CD4-positive, alpha-beta T cell treated with Interleukin-1 beta for 1 hour (primary cell): ENCODE results near the gene RASEF.

Experiments
- DNase-seq, 2 donors: peaks; one replicate each; pipeline ENCODE4 v3.0.0-alpha.2; 2020 to 2022

The RASEF gene

DNA sequence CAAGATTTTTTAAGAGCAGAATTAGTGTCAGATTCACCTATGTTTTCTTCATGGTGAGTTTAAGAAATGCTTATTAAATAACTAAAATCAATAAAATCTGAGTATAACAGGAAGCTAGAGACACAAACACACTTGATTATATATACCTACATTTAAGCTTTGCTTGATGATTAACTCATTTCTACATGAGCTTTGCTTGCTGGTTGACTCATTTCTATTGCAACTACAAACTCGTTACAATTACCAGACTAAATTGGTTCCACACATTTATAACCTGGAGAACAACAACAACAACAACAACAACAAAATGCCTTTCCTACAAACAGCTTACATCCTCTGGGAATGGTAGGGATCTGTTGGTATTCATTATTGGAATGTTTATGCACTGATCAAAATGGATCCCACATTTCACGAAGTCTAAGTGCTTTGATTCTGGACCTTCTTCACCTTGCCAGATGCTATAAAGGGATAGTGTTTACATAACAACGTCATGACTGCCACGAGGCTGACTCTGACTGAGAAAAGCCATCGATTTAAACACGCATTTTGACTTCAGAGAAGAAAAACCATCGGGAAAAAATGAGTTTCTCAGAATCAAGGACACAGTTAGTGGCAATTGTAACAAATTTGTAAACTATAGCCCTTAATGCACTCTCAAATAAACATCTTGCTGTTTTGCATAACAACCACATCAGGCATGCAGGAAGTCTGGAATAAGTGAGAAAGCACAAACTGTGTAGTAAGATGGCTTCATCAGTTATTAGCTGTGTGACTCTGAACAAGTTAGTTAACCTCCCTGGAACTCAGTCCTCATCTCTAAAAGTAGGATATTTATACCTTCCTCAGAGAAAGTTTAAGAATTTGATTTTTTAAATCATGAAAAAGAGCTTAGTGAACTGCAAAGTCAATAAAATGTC, 49.8 kb downstream of the RASEF start:
- DNase-seq: no peak

DNA sequence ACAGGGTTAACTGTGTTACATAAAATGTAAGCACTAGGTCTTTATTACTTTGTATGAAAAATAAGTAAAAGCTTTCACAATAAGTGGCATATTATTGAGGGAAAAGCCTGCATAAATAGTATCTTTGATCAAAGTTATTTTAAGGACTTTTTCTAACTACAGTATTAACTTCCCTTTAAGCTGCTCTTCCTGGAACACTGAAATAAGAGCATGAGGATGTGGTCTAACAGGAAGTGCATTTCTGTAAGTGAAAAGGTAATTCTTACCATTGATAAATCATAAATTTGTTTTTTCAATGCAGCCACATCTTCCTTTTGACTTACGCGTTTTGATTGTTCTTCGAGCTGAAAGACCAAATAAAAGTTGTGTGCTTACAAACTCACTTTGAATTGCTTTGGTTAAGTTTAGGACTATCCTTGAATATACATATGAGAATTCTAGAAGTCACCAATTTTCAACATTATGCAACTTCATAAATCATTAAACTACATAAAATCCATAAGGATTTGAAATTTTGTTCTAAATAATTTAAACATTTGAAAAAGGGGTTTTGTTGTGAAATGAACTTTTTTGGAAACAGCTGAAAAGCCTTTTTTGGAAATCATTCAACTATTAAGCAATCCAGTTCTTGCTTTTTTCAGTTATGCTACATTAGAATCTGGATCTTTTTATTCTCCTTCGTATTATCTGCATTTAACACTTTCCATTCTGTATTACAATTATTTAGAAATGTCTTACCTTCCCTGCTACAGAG, 50.6 kb downstream of the RASEF start:
- no peak for DNase-seq

DNA sequence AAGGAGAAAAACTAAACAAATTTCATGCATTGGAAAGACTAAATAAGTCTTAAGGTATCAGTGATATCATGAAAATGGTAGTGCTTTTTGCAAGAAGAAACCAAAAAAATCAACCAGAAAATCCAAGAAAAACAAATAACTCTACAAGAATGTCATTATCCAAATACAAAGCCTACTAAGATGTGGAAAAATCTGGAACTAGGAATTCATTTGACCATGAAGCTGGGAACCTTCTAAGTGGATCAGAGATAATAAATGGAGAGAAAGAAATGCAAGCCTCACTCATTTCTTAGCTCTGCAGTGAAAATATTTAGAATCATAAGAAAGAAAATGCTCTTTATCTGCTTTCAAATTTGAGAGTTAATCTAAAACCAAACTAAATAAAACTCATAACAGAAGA, 51.3 kb downstream of the RASEF start:
- no peak for DNase-seq

DNA sequence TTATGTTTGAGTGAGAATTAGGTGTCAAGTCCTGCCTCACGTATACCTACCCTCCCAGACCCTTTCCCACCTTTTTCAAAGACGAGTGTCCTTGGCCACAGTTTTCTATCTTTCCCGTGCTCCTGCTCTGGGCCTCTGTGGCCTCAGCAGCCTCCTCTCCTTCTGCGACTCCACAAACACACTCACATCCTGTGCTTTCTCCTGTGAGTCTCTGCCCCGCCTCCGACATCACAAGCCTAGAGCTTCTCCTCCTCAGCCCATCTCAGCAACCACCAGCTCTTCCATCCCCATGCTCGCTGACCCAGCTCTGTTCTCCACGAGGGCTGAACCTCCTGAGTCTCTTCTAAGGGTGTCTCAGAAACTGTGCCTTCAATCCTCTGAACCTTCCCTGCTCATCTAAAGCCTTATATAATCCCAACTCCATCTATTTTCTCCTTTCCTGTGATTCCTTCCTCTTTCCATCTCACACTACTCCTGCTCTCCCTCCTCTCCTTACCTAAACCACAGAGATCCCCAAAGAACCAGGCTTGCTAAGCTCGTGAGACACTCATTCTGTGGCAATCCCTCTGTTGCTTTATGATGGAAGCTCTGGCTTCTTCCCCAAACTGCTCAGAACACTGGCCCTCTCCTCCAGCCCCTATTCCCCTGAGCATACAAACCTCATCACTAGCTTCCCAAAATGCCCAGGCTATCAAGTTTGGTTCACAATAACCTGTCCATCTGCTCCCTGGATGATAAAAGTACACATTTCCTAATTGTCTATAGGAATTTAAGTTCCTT, 55.2 kb downstream of the RASEF start:
- DNase-seq: no peak

DNA sequence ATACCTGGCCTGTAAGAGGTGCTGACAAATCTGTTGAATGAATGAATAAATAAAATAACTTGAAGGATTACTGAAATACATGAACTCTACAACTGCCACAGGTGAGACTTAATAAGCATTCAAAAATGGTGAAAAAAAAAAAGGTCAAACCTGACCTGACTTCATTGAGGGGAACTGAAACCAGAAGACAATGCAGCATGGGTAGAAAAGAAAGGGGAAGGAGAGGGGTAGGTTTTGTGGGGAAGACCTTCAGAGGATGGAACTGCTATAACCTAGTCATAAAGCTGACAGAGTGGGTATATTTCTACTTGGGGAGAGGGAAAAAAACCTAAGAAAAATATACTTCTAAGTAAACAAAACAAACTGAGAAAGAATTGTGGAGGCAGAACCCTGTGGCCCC, 56.6 kb downstream of the RASEF start:
- DNase-seq: no peak

DNA sequence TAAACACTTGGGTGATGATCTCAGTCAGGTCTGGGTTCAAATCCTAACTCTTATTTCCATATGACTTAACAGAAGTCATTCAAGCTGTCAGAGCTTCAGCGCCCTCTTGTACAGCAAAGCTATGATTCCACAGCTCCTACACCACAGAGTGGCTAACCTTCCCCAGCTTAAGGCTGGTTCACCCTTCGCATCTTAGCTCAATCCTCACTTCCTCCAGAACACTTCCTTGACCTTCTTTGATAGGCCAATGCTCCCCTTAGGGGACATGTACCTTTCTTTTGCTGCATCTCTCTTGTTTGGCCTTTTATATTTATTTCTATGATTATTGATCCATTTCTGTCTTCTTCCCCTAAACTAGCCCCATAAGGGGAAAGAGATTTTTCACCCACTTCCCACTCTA, 57.0 kb downstream of the RASEF start:
- DNase-seq: no peak

DNA sequence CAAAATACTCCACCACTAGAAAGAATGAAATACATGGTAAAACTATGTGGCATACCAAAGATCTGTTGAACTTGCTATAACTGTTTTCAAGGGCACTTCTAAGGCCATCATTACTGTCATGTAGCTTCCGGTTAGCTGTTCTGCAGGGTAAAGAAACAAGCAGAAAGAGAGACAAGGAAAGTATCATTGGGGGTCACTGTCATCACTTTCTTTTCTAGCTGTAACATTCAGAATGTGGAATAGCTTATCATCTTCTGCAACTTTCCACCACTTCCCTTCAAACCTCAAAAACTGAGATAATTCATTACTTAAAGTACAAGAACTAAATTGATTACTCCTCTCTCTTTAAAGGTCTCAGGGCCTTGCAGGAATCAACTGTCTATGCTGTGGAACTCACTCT, 57.6 kb downstream of the RASEF start:
- no peak for DNase-seq

DNA sequence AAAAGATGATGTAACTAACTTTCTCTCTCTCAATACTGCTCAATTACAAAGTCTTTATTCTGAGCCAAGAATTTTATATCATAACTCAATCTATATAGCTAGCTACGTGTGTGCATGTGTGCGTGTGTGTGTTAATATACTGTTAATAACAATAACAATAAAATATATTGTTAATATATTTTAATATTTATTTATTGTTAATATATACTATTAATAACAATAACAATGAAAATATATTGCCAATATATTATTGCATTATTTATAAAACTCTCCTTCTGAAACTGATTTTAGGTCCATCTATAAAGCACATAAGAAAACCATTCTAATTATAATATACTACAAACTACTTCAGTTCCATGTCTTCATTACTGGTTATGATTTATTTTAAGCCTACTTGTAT, 60.6 kb downstream of the RASEF start:
- no peak for DNase-seq

DNA sequence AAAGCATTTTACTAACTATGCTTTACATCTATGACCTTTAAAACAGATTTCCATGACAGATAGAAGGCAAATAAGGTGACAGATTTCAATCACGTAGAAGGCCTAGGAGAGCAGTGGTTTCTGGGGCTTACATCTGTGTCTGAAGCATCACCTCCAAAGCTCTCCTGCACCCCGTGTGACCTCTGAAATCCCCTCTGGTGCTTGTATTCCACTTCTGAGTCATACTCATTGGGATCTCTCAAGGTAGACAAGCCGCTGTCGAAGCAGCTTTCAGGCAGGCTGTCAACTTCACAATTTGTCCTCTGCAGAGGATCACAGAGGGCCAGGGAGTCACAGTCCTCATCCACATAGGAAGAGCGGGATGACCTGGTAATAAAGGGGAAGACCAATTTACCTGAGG, 62.2 kb downstream of the RASEF start:
- DNase-seq: no peak

DNA sequence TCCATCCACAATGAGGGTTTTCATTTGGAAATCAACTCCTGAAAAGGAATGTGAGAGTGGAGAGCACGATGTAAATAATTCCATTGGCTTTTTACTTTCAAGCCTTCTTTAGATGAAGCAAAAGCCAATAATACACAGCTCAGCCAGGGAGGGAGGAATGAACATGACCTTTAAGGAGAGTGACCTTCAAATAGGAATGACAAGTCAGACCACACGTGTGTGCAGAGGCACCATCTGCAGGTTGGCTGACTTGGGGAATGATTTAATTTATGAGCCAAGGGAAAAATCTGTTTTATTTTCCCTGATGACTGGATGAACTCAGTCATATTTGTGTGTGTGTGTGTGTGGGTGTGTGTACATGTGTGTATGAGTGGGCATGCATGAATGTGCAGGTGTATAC, 64.5 kb downstream of the RASEF start:
- no peak for DNase-seq

DNA sequence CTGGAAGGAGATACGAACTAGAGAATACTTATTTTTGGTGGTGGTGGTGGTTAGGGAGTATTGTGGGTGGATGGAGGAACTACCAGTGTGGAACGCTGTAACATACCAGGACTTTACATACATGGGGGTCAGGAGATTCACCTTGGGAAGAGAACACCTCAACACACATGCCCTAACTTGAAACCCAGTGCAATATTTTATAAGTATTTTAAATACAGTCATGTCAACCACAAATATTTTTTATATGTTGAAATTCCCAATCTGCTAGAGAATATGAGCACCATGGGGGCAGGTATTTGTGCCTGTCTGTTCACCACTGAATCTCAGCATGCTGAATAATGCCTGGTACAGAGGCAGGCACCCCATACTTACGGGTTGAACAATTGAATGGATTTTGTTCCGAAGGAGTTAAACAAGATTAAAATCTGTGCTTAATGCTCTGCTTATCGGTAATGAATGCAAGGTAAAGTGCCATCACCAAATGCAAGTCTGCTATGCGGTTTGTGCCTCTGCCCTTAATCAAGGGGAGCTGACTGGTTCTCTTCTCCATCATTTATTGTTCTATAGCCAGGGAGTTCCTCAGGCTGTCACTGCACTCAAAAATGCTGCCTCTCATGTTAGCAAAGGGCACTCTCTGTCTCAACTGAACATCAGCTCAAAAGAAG, 65.3 kb downstream of the RASEF start:
- no peak for DNase-seq

DNA sequence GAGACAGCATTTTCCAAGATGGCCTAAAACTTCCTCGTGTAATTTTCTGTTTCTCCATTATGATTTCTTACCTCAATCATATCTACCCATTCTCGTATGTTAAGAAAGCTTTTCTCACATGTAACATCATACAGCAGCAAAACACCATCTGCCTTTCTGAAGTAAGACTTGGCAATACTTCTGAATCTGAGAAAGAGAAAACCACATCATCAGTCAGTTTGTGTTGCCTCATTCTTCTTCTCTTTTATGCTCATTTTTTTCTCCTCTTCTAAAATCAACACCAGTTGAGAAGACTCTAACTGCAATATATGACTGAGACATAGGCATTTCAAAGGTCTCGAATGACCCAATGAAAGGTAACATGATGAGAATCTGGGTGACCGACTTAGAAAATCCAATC, 66.0 kb downstream of the RASEF start:
- DNase-seq: no peak

DNA sequence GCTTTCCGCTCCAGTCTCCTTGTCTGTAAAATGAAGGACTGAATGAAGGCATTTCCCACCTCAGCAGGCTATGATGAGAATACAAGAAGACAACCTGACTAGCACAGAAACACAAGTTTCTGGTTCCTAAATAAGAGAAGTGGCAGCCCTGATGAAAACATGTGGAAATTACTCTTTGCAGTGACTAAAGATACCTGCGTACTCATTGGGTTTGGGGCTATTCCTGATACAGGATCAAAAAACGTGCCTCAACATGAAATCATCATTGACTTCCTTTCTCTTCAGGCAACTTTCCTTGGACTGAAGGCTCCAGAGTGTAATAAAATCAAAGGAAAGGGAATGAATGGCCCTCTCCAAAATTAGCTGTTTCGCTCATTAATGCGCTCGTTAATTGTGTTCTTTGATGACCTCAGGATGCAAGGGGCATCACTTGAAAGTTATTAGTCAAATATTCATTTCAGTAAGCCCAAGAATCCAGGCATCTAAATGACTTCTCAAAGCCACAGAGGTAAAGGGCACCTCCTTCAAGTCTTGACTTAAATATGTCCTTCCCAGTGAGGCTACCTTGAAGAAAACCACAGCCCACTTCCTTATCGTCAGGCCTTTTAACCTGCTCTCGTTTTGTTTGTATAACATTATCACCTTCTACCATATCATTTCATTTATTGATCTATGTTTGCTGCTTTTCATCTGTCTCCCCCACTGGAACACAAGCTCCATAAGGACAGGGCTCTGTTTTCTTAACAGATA, 68.9 kb downstream of the RASEF start:
- no peak for DNase-seq

DNA sequence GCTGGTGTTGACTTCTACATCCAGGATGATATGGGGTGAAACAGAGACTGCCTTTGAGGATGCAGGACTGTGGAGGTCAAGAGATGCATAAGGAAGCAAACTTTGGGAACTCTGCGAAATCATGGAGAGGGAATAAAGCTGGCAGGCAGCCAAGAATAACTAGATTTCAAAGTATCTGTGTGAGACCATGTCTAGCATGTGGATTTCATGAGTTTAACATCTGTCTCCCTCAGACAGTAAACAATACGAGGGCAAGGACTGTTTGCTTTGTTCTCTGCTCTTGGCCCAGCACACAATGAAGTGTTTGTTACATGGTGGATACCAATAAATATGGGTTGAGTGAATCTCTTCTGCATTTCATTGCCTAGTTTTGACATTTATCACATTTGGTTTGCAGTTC, 71.3 kb downstream of the RASEF start:
- no peak for DNase-seq

DNA sequence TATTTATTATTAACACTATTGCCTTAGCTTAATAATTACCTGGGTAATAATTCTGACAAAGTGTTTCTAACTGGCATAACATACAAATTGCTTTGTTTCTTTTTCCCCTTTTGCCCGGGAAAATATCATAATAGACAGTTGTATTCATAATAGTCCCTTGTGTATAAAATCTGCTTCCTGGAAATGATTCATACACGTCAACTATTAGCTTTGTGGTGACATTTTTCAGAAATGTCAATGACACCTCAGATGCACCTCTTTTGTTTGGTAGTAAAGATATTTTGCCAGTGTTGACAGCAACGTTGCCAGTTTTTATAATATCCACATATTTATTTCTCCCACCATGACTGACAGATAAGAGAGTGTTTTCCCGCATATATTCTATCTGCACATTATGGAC, 73.0 kb downstream of the RASEF start:
- no peak for DNase-seq

DNA sequence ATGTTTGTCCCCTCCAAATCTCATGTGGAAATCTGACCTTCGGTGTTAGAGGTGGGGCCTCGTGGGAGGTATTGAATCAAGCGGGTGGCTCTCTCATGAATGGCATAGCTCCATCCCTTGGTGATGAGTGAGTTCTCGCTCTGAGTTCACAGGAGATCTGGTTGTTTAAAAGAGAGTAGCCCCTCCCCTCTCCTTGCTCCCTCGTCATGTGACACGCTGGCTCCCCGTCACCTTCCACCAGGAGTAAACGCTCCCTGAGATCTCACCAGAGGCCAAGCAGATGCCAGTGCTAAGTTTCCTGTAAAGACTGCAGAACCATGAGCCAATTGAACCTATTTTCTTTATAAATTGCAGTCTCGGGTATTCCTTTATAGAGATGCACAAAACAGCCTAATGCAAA, 74.5 kb downstream of the RASEF start:
- DNase-seq: no peak

DNA sequence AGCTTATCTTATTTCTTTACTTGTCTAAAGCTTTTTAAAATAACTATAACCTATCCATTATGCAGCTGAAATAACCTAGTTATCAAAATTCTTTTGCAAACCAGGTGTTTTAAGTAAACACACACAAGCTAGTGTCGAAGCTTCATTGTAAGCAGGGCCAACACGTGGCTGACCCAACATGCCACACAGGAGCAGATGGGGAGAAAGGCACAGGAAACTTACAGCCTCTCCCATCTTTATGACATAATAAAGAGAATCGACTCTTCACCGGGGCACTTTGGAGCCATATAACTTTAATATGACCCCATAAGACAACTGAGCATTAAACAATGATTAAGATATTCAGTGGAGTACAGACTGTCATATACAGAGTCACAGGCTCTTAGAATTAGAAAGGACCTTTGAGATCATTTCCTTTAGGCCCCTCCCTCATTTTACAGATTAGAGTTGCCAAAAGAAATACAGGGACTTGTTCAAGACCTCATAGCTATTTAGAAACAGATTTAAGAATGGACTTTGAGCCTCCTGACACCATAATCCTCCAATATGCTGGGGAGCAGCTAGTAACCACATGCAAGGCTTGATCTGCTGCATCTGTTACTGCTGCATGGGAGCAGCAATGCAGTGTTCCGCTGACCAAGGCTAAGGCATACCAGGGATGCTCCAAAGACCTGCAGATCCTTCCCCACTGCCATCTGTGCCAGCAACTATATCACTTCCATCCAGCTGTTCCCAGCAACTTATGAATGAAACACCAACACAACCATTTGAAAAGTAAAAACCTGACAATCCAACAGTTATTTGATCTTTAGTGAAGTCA, 75.4 kb downstream of the RASEF start:
- no peak for DNase-seq

DNA sequence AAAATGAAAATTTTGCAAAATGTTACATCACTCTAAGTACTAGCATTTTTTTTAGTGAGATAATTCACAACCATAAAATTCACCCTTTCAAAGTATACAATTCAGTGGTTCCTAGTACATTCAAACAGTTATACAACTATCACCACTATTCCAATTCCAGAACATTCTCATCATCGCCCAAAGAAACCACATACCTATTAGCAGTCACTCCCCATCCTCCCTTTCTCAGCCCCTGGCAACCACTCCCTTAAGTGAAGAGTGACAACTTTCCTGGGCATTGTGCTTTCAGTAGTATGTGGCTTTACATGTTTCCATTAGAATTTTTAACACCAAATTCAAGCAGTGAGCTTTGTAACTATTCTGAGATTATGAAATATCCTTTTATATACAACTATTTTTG, 81.4 kb downstream of the RASEF start:
- DNase-seq: no peak

DNA sequence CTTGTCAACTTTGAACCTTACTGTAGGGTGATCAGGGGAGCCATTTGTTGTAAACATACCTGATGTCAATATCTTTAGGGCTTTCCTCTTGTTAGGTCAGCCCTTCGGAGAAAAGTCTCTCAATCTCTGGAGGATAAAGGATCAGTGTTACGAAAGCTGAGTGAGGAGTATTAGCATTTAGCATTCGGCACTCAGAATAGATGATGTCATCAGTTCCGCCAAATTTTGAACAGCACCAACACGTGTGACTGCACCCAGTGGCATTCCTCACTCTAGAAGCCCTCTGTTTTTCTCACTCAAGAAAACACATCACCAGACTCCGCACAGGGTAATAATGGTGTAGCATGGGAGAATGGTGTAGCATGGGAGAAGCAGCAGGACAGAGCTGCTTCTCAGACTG, 87.8 kb downstream of the RASEF start:
- no peak for DNase-seq

DNA sequence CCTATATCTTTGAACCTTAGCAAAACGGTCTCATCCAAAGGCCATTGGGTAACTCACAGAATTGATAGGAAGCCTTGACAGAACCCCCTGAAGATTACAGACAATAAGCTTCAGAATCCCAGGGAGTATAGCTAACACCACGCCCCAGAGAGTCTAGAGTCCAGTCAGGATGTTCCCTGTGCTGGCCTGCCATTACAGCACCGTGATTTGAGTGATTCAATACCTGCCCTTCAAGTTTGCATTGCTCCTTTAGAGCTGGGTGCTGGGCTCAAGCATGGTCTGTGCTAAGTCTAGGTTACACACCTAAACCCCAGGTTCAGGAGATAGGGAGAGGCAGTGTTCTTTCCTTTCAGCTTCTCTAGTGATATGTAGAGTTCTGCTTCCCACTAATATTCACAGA, 90.5 kb downstream of the RASEF start:
- no peak for DNase-seq

DNA sequence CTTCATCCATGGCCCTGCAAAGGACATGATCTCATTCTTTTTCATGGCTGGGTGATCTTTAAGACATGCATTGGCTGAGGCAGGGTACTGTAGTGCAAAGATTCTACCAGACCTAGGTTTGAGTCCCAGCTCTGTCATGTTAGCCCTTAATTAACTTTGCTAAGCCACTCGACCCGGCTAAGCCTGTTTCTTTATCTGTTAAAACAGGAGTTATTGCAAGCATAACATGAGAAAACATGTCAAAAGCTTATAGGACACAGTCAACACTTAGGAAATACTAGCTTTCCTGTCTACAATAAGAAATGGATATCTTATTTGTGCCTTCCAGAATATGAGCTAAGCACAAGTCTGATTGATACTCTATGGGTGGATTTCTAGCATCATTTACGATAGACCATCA, 92.6 kb downstream of the RASEF start:
- no peak for DNase-seq
